Astrocyte of the spinal cord (primary cell): Measurements from ENCODE around the gene HPD.

Experiments used
- DNase-seq: peaks from one replicate; pipeline ENCODE4 v3.0.0; 2011; ENCODE audit warnings: low read depth, low spot score
- H3K4me3 ChIP-seq: 2 replicates; pipeline ENCODE4 v1.5.1; 2011; ENCODE audit warnings: low read depth, mild to moderate bottlenecking, low read length, moderate library complexity
- in situ Hi-C: cut with HindIII; loops from 2 replicates; pipeline ENCODE4 v1.10.0; 2017; ENCODE audit warnings: low sequenced_read_pairs
- TF ChIP-seq, protein P1 (sequence below): IDR thresholded peaks from 2 replicates; pipeline ENCODE4 v1.5.1; 2012; ENCODE audit warnings: low read depth, mild to moderate bottlenecking, low read length, inconsistent platforms

The HPD gene

DNA sequence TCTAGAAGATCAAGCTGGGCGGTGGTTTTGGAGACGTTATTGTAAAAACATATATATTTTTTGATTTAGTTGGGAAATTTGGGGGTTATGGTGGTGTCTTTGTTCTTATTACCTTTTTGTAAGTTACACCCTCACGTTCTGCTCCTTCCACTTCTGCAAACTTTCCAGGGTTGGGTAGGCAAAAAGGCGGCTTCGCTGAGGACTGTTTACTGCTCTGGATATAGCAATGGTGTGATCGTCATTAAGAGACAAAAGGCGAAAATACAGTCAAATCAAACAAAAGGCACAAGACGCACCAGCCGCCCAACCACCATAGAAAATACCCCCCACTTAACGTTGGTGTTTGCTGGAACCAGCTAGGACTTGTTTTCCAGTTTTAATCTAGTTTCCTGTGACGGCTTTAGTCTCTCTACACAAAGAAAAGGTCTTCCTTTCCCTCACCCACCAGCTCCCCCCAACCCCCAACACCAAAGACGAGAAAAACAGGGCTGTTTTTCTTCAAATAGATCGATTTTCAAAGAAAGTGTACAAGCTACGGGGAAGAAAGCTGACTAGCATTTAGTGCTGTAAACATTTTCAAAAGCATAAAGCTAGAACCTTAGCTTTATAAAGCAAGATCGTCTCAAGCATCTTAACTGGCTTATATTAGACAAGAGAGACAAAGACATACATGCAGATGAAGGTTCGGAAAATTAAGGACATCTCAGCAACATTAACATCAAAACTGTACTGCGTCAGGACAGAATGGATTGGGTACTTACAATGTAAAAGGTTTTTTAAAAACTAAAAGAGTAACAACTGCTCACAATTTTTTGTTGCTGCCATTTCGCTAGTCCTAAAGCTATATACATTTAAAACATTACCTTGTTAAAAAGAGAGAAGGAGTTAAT lies 56.8 kb downstream of the HPD start:
- TF ChIP-seq, protein P1, sequence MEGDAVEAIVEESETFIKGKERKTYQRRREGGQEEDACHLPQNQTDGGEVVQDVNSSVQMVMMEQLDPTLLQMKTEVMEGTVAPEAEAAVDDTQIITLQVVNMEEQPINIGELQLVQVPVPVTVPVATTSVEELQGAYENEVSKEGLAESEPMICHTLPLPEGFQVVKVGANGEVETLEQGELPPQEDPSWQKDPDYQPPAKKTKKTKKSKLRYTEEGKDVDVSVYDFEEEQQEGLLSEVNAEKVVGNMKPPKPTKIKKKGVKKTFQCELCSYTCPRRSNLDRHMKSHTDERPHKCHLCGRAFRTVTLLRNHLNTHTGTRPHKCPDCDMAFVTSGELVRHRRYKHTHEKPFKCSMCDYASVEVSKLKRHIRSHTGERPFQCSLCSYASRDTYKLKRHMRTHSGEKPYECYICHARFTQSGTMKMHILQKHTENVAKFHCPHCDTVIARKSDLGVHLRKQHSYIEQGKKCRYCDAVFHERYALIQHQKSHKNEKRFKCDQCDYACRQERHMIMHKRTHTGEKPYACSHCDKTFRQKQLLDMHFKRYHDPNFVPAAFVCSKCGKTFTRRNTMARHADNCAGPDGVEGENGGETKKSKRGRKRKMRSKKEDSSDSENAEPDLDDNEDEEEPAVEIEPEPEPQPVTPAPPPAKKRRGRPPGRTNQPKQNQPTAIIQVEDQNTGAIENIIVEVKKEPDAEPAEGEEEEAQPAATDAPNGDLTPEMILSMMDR: no peak
- peak; percentile 67 for DNase-seq
- in situ Hi-C loops: no loop called here
- H3K4me3 ChIP-seq: peak overlapping the region; percentile 69

DNA sequence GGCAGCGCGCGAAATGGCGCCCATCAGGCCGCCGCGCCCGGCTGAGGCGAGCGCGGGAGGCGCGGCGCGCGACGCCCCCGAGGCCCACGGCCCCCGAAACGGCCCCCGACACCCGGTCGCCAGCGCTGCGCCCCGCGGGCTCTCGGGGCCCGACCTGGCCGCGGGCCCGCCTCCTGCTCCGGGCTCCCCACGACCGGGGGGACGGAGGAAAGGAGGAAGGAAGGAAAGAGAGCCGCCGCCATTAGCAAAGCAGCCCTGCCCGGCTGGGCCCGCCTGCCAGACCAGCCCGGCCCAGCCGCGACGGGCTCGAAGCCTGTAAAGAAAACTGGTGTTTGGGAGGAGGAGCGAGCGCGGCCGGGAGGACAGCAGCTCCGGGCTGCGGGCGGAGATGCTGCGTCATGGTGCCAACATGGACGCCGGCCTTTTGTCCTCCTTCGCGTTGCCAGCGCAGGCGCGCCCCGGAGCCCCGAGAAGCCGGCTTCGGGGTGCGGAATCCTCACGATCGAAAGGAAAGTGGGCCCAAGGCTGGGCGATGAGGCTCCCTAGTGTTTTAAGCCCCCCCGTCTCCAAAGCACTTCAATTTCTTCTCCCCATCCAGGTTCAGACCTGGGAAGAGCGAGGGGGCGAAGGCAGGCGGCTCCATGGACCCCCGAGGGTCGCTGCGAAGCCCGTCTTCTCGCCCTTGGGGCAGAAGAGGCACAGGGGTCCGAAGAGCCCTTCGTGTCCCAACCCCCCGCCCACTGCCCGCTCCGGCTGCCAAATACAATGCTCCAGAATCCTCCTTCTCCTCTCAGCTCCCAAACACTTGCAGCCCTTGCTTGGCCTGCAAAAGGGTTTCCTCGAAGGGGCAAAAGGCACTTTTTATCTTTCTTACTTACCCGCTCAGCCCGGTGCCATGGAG lies 57.7 kb downstream of the HPD start:
- TF ChIP-seq, protein P1: no peak
- DNase-seq: peak; percentile 86
- H3K4me3 ChIP-seq: peak overlapping the region; percentile 69
- in situ Hi-C loops: no loop called here

DNA sequence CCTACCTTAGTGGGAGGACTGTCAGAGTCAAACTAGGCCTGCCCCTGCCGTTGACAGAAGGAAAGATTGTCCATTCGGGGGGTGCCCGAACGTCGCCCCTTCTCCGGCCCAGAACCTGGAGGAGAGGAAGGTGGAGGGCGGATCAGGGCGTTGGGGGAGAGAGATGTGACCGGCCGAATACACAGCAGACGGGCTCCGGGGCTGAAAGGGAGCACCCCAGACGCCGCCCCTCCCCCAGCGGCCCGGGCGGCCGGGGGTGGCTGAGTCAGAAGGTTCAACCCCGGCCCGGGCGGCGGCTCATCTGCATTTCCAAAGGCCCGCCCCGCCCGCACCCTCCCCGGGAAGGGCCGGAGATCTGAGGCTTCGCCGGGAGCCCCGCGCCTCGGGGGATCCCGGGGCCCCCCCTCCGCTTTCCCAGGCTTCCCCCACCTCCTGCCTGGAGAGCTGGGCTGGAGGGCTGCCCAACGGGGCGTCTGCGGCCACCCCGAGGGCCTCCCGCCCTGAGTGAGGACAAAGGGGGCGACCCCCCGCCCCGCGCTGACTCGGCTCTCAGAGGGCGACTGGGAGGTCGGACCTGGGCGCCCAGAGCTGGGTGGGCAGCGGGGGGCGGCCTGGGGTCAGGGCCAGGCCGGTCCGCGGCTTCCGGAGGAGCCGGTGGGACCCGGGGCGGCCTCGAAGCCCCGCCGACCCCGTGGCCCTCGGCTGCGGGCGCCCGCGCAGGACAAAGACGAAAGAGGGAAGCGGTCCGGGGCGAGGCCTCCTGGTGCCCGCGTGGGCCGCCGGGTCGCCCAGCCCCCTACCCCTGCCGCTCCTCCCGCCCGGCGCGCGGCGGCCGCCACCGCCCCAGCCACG lies 58.6 kb downstream of the HPD start:
- peak; percentile 96 for DNase-seq
- peak overlapping the region; percentile 47 for H3K4me3 ChIP-seq
- in situ Hi-C loops: no loop called here
- TF ChIP-seq, protein P1: no peak

DNA sequence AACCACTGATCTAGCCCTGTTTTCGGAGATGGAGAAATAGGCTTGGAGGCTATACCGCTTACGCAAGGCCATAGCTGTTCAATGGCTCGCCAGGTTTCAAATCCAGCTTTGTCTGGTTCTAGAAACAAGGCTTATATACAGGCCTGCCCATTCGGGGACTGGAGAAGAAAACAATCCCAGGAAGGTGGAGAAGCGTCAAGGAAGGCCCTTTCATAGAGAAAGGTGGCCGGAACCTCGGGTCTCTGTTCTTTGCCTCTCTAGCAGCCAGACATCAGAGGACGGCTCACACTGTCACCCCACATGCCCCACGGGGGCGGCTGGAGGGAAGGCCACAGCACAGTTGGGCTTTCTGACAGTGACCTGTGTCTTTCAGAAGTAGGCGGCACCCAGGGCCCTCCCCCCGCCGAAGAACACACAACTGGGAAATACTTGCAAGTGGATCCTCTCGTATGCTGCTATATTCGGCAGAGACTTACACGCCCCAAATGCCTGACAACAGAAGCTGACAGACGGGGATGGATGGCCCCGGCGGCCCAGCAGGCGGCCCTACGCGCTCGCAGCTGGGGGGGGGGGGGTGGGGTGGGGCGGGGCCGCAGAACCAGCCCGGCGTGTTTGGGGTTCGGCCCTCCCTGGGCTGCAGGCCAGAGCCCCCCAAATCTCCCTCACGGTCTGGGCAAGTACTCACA lies 59.4 kb downstream of the HPD start:
- peak; percentile 81 for DNase-seq
- peak overlapping the region; percentile 47 for H3K4me3 ChIP-seq
- in situ Hi-C loops: no loop called here
- TF ChIP-seq, protein P1: no peak

DNA sequence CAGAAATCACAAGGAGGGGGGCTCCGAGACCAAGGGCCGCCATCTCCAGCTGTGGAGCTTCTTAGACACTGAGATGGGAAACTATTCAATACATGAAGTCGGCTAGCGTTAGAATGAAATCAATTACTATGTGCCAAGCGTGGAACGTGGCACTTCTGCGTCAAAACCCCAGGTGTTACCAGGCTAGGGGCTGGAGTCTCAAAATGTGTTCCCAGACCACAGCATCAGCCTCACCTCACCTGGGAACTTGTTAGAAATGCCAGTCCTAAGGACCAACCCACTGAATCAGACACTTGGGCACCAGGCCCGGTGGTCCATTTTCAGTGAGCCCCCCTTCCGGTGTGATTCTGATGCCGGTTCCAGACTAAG lies 59.9 kb downstream of the HPD start:
- DNase-seq: no peak
- TF ChIP-seq, protein P1: no peak
- in situ Hi-C loops: no loop called here
- peak overlapping the region; percentile 33 for H3K4me3 ChIP-seq
